Endothelial cell (in vitro differentiated cells): ENCODE measurements around the gene PIGM. TPM values are rescaled to one million over a fixed set of nuclear protein-coding genes. Genes with fewer than 3 reads are reported as not detected.

Experiments
- DNase-seq: peaks from one replicate; pipeline ENCODE4 v3.0.0; 2021; ENCODE audit warnings: low spot score
- H3K27ac Mint-ChIP-seq: one replicate; pipeline ENCODE4 v1.8.0; 2021; ENCODE audit warnings: mixed read lengths, inconsistent platforms; ENCODE audit not compliant: unreplicated experiment
- H3K27me3 Mint-ChIP-seq: one replicate; pipeline ENCODE4 v1.8.0; 2021; ENCODE audit warnings: mild to moderate bottlenecking, moderate library complexity, mixed read lengths, inconsistent platforms; ENCODE audit not compliant: unreplicated experiment
- H3K36me3 Mint-ChIP-seq: one replicate; pipeline ENCODE4 v1.8.0; 2021; ENCODE audit warnings: mild to moderate bottlenecking, low read depth, mixed read lengths, inconsistent platforms; ENCODE audit not compliant: unreplicated experiment
- H3K4me1 Mint-ChIP-seq: one replicate; pipeline ENCODE4 v1.8.0; 2021; ENCODE audit warnings: mild to moderate bottlenecking, mixed read lengths, inconsistent platforms; ENCODE audit not compliant: unreplicated experiment
- H3K4me3 Mint-ChIP-seq: one replicate; pipeline ENCODE4 v1.8.0; 2021; ENCODE audit warnings: mild to moderate bottlenecking, mixed read lengths, inconsistent platforms; ENCODE audit not compliant: unreplicated experiment
- H3K9me3 Mint-ChIP-seq: one replicate; pipeline ENCODE4 v1.8.0; 2021; ENCODE audit warnings: mixed read lengths, inconsistent platforms; ENCODE audit not compliant: unreplicated experiment
- CTCF ChIP-seq: fragments of 200-600 bp; sonication (generic); IDR thresholded peaks from one replicate; pipeline ENCODE4 v1.5.0; 2021; ENCODE audit warnings: antibody characterized with exemption; ENCODE audit not compliant: unreplicated experiment
- total RNA-seq: library from RNA; stranded (reverse); fragmentation: NEBNext Ultra II Directional; extraction: Animal tissue kit (Norgen Biotek cat#: 25700); gene quantifications from one replicate; pipeline ENCODE4 v1.2.1, GENCODE V29; 2021; ENCODE audit not compliant: unreplicated experiment

Gene PIGM
- total RNA-seq, 1 donor from 2014 or later: 6.0 TPM

DNA sequence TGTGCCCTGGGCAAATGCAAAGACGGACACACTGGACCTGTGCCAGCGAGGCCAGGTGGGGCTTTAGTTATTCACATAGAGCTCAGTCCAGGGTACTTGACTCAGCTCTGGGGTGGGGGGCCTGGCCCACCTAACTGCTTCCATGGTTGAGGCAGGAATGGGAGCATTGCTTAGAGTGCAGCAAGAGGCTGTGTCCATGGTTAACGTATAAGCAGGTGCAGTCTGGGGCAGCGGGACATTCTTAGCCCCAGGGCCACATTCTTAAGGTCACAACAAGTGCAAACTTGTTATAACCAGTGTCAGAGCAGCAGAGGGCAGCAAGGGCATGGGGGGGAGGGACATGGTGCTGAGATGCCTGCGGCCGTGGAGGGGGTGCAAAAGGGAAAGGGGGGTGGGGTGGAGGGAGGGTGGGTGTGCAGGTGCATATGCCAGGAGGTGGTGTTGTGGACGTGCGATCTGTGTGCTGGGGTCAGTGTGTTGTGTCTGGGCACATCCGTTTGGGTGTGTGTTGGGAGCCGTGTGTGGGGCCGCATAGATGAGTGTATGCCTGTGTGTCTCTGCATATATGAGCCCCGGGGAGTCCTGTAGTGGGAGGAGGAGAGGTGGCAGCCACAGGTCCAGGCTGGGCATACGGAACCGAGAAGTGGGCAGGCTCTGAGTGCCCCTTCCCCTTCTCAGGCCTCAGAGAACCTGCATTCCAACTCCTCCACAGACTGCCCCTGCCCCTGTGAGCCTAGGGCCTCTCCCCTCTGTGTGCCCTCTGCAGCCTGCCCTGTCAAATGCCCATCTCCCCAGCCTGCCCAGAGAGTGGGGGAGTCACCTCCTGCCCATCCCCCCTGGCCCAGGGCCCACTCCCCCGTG lies 29.8 kb upstream of the PIGM start:
- no peak for DNase-seq
- Mint-ChIP-seq H3K4me1 (no peaks in the 10 kb centered on the region), H3K4me3 (no peak overlapping the region), H3K27ac (no peak overlapping the region), H3K36me3 (no peaks in the 10 kb centered on the region), H3K9me3 (no peaks in the 10 kb centered on the region), H3K27me3 (peaks cover 16% of the 10 kb centered on the region)
- no peak for TF ChIP-seq CTCF

- Mint-ChIP-seq H3K27ac (no peak overlapping the region), H3K4me1 (peaks cover 3% of the 10 kb centered on the region), H3K36me3 (no peaks in the 10 kb centered on the region), H3K4me3 (no peak overlapping the region), H3K9me3 (no peaks in the 10 kb centered on the region), H3K27me3 (peaks cover 6% of the 10 kb centered on the region)
- DNase-seq: no peak
- no peak for TF ChIP-seq CTCF
These were observed 26.3 kb upstream of the PIGM start for GRCh38 chr1:160058087-160058486.

- DNase-seq: no peak
- Mint-ChIP-seq H3K27me3 (peaks cover 4% of the 10 kb centered on the region), H3K36me3 (no peaks in the 10 kb centered on the region), H3K4me3 (no peak overlapping the region), H3K9me3 (no peaks in the 10 kb centered on the region), H3K4me1 (peaks cover 7% of the 10 kb centered on the region), H3K27ac (no peak overlapping the region)
- TF ChIP-seq CTCF: no peak
These were observed 24.9 kb upstream of the PIGM start for GRCh38 chr1:160056648-160057169.

DNA sequence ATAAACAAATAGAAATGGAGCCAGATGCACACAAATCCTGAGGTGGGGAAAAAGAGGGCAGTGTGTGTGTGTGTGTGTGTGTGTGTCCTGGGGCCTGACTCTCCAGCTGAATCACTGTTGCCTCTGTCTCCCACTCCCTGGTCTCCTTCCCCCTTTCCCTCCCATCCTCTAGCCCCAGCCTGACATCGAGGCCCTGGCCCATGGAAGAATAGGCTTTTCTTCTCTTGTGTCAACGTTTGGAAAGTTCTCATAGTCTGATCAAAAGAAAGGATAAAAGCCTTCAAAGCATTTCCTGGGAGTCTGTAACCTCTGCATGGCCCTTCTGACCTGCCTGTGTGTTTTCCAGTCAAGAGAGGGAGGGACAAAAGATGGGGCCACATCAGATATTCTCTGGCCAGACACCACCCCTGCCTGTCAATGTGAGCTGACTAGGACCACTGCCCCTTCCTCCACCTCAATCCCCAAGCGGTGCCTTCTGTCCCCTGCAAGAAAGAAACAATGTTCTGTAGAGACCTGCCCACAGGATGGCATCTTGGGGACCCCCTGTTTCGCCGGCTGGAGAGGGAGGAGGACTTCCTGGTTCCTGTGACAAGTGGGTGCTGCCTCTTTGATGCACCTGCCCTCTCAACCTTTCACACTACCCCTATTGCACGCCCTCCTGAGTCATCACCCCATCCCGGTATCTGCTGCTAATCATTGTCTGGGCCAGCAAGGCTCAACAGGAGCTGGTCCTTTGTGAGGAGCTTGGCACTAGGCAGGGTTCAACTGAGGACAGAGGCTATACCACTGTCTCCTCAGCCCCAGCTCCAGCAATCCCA lies 22.0 kb upstream of the PIGM start:
- no peak overlapping the region for H3K27ac Mint-ChIP-seq
- peaks cover 3% of the 10 kb centered on the region for H3K27me3 Mint-ChIP-seq
- DNase-seq: no peak
- peaks cover 9% of the 10 kb centered on the region for H3K4me1 Mint-ChIP-seq
- no peak overlapping the region for H3K4me3 Mint-ChIP-seq
- TF ChIP-seq CTCF: no peak
- no peaks in the 10 kb centered on the region for H3K36me3 Mint-ChIP-seq
- no peaks in the 10 kb centered on the region for H3K9me3 Mint-ChIP-seq

DNA sequence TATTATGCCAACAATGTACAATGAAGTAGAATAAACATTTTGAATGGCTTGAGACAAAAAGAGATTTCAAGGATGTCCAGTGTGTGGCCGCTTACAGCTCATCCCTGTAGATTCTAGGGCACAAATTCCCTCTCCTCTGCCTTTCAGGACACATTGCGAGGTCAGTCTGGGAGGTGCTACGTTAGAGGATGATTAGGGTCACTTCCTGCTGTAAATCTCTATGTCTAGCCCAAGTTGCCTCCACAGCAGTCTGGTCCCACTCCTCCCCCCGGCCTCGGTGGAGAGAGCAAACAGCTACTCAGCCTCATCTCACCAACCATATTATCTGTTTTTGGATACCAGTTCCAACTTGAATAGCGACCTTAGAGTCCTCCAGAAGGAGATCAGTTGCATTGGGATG lies 21.1 kb upstream of the PIGM start:
- Mint-ChIP-seq H3K27me3 (peaks cover 5% of the 10 kb centered on the region), H3K4me1 (peaks cover 9% of the 10 kb centered on the region), H3K4me3 (no peak overlapping the region), H3K9me3 (no peaks in the 10 kb centered on the region), H3K27ac (no peak overlapping the region), H3K36me3 (no peaks in the 10 kb centered on the region)
- DNase-seq: no peak
- no peak for TF ChIP-seq CTCF
